ENCODE data around the gene ANAPC1.

Gene ANAPC1

DNA sequence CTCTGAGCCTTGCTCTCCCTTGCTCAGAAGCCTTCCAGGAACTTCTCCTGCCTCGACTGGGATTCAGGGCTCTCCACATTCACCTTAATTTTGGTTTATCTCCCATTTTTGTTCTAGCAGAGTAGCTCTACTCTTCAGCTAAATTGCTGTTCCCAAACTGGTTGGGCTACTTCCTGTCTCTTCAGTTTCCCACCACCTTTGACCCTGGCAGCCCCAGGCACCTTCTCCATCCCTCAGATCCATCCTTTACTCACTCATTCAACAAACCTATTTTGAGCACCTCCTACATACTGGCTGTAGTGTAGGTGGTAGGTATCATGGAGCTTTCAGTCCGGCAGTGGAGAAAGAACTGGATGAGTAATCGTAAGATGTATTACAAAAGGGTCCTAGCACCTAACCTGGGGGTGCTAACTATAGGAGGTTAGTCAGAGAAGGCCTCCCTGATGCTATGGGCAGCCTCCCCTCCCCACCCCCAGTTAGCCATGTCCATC lies 40.7 kb upstream of the ANAPC1 start:
- peak overlapping the region; percentile 60 for H3K27ac Mint-ChIP-seq
- peaks cover 4% of the 10 kb centered on the region for H3K27me3 Mint-ChIP-seq (ENCODE audit: low read depth, poor library complexity)
- no peaks in the 10 kb centered on the region for H3K9me3 Mint-ChIP-seq
- TF ChIP-seq, protein P1, sequence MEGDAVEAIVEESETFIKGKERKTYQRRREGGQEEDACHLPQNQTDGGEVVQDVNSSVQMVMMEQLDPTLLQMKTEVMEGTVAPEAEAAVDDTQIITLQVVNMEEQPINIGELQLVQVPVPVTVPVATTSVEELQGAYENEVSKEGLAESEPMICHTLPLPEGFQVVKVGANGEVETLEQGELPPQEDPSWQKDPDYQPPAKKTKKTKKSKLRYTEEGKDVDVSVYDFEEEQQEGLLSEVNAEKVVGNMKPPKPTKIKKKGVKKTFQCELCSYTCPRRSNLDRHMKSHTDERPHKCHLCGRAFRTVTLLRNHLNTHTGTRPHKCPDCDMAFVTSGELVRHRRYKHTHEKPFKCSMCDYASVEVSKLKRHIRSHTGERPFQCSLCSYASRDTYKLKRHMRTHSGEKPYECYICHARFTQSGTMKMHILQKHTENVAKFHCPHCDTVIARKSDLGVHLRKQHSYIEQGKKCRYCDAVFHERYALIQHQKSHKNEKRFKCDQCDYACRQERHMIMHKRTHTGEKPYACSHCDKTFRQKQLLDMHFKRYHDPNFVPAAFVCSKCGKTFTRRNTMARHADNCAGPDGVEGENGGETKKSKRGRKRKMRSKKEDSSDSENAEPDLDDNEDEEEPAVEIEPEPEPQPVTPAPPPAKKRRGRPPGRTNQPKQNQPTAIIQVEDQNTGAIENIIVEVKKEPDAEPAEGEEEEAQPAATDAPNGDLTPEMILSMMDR (IDR thresholded peaks at IDR 0.05) = no peak
- H3K4me3 Mint-ChIP-seq = no peak overlapping the region
- no peak for DNase-seq
- H3K4me1 Mint-ChIP-seq = peaks cover 20% of the 10 kb centered on the region
- peaks cover 5% of the 10 kb centered on the region for H3K36me3 Mint-ChIP-seq (ENCODE audit: low read depth)

DNA sequence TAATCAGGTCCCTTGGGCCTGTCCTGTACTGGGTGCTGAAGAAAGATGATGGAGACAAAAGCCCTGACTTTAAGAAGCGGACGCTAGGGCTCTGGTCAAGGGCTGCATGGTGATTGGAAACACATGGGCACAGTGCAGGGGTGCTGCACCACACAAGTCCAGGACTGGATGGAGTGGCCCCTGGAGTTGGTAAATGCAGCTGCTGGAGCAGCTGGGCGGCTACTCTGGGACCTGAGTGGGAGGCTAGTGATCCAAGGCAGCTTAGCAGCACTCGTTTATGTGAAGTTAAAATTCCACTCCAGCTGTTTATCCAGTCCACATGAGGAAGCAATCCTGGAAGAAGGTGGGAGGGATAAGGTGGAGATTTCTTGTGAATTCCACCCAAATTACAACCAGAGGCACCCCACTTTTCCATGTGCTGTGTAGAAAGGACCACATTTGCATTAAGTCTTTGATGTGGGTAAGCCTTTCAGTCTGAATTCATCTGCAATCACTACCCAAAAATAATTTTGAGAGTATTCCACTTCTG lies 39.3 kb upstream of the ANAPC1 start:
- DNase-seq = no peak
- H3K36me3 Mint-ChIP-seq (ENCODE audit: low read depth) = no peaks in the 10 kb centered on the region
- no peaks in the 10 kb centered on the region for H3K9me3 Mint-ChIP-seq
- peaks cover 25% of the 10 kb centered on the region for H3K4me1 Mint-ChIP-seq
- no peak overlapping the region for H3K27ac Mint-ChIP-seq
- TF ChIP-seq, protein P1 (IDR thresholded peaks at IDR 0.05) = no peak
- no peak overlapping the region for H3K4me3 Mint-ChIP-seq
- peaks cover 4% of the 10 kb centered on the region for H3K27me3 Mint-ChIP-seq (ENCODE audit: low read depth, poor library complexity)

DNA sequence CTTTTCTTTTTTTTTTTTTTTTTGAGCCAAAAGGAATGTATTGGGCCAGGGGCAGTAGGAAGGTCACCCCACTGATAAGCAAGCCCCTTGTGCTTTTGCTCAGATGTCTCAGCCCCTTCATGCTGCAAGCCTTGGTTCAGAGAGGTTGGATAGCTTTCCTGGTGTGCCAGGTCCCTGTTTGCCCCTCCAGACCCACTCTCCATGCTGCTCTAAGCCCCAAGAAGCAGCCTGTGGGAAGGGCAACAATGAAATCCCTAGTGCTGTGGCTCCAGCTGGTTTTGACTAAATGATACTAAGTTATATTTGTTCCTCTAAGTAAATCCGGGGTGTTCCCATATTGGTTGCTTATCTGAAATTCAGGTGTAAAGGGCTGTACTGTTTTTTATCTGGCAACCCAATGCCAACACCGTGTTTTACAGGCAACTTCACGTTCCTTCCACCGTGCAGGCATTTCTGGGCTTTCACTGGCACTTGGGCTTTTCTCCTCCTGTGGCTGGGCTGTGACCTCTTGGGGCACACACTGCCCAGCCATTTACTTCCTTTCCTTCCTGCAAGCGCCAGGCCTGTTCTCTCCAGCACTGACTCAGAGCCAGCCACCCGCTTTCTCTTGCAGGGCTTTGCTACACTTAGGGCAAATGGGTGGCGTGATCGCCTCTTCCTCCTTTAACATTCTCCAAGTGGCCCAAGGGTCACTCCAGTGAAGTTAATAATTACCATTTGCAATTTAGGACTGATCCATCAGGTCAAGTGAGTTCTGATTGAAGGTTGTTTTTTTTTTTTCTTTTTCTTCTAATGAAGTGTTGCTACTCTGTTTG lies 36.0 kb upstream of the ANAPC1 start:
- H3K4me3 Mint-ChIP-seq = no peak overlapping the region
- H3K9me3 Mint-ChIP-seq = no peaks in the 10 kb centered on the region
- TF ChIP-seq, protein P1 (IDR thresholded peaks at IDR 0.05) = no peak
- H3K27ac Mint-ChIP-seq = no peak overlapping the region
- H3K27me3 Mint-ChIP-seq (ENCODE audit: low read depth, poor library complexity) = peaks cover 4% of the 10 kb centered on the region
- H3K36me3 Mint-ChIP-seq (ENCODE audit: low read depth) = peaks cover 9% of the 10 kb centered on the region
- no peak for DNase-seq
- H3K4me1 Mint-ChIP-seq = peaks cover 19% of the 10 kb centered on the region

DNA sequence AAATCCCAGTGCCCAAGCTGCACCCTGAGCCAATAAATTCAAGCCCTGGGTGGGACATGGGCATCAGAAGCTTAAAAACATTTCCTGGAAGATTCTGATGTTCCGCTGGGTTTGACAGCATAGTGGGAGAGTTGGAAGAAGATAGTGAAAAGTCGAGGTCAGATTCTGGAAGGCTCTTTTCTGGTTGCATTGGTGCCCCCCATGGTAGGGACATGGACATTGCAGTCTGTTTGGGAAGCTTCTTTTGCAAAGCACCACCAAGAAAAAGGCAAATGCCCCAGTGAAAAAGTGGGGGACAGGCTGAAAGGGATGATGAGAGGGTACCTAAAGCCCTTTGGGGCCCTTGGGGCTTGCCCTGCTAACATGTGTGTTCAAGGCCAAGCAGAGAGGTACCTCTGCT lies 35.4 kb upstream of the ANAPC1 start:
- Mint-ChIP-seq H3K27me3 (ENCODE audit: low read depth, poor library complexity) (peaks cover 2% of the 10 kb centered on the region), H3K36me3 (ENCODE audit: low read depth) (peaks cover 9% of the 10 kb centered on the region), H3K4me3 (no peak overlapping the region), H3K4me1 (peaks cover 19% of the 10 kb centered on the region), H3K27ac (no peak overlapping the region), H3K9me3 (no peaks in the 10 kb centered on the region)
- TF ChIP-seq, protein P1 (IDR thresholded peaks at IDR 0.05) = no peak
- DNase-seq = no peak

DNA sequence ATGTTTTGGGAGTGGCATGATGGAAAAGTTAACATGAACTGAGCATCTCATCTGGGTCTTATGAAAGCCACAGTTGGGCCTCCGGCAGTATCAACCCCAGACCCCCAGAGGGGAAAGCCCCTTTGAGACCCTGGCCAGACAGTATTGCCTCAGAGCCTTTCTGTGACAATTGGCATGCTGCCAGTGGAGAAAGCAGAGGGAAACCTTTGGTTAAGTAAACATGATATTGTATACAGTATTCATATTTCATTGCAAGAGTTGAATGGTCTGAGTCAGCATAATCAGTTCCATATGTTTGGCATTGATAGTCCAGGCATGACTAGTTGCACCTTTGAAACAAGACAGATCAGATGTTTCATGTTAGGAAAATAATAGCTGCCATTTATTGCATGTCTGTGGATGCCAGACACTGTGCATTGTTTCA lies 34.4 kb upstream of the ANAPC1 start:
- H3K36me3 Mint-ChIP-seq (ENCODE audit: low read depth) = peaks cover 9% of the 10 kb centered on the region
- TF ChIP-seq, protein P1 (IDR thresholded peaks at IDR 0.05) = no peak
- no peaks in the 10 kb centered on the region for H3K9me3 Mint-ChIP-seq
- H3K4me1 Mint-ChIP-seq = peaks cover 19% of the 10 kb centered on the region
- H3K27ac Mint-ChIP-seq = peak overlapping the region; percentile 3
- H3K27me3 Mint-ChIP-seq (ENCODE audit: low read depth, poor library complexity) = no peaks in the 10 kb centered on the region
- H3K4me3 Mint-ChIP-seq = no peak overlapping the region
- no peak for DNase-seq

Data from nephron progenitor cell (in vitro differentiated cells).